IMR-90 (cell line): ENCODE data around the gene ASB4. TPM values are rescaled to one million over a fixed set of nuclear protein-coding genes. Genes with fewer than 3 reads are reported as not detected.

Source experiments
- ATAC-seq: fragments of 200-7000 bp; cut with Tn5 transposase; 2 replicates; pipeline ENCODE4 v1.9.1; 2020; ENCODE audit warnings: low read depth, mild to moderate bottlenecking, moderate library complexity
- BruUV-seq: library from RNA; stranded (reverse); fragments of 400-500 nt; replicated peaks from 2 replicates; lab custom pipeline; 2021; lab: Mats Ljungman, UMichigan
- CTCF ChIA-PET: fragments of 300-600 bp; formaldehyde crosslinking; extraction: SDS; loops from one replicate; lab custom pipeline; 2021; ENCODE audit warnings: antibody characterized with exemption; lab: Yijun Ruan, JAX
- POLR2A ChIA-PET: fragments of 300-600 bp; sonication (Branson Sonifier 250); formaldehyde crosslinking; loops from one replicate; lab custom pipeline; 2022; ENCODE audit warnings: antibody characterized with exemption; ENCODE audit not compliant: unreplicated experiment; lab: Charles Lee
- DNase-seq: peaks from one replicate; pipeline ENCODE4 v3.0.0; 2013
- H2AFZ ChIP-seq: replicated peaks from 2 replicates; pipeline ENCODE3; 2013; ENCODE audit warnings: low read length, mild to moderate bottlenecking; ENCODE audit not compliant: poor library complexity
- H2AK5ac ChIP-seq: 2 replicates; pipeline ENCODE4 v1.6.1; 2013; ENCODE audit warnings: low read depth, low read length, inconsistent platforms
- H2AK9ac ChIP-seq: replicated peaks from 2 replicates; pipeline ENCODE3; 2013; ENCODE audit warnings: mild to moderate bottlenecking, low read depth, low read length, moderate library complexity; ENCODE audit not compliant: poor library complexity
- H2BK120ac ChIP-seq: 2 replicates; pipeline ENCODE4 v1.6.1; 2013; ENCODE audit warnings: low read depth, low read length, inconsistent platforms
- H2BK15ac ChIP-seq: 3 replicates; pipeline ENCODE4 v1.6.1; 2013; ENCODE audit warnings: low read depth, low read length, inconsistent platforms
- H2BK20ac ChIP-seq: 2 replicates; pipeline ENCODE4 v1.6.1; 2013; ENCODE audit warnings: low read depth, mild to moderate bottlenecking, inconsistent platforms, low read length, moderate library complexity
- H2BK5ac ChIP-seq: 2 replicates; pipeline ENCODE4 v1.6.1; 2013; ENCODE audit warnings: mild to moderate bottlenecking, low read depth, low read length, inconsistent platforms; ENCODE audit not compliant: poor library complexity, severe bottlenecking
- H3K14ac ChIP-seq: replicated peaks from 2 replicates; pipeline ENCODE4 v1.6.1; 2013; ENCODE audit warnings: low read depth, low read length, inconsistent platforms
- H3K18ac ChIP-seq: 2 replicates; pipeline ENCODE4 v1.6.1; 2013; ENCODE audit warnings: low read depth, low read length, control low read depth
- H3K23ac ChIP-seq: 2 replicates; pipeline ENCODE4 v1.6.1; 2013; ENCODE audit warnings: low read depth, low read length, inconsistent platforms
- H3K27ac ChIP-seq: 2 replicates; pipeline ENCODE4 v1.5.1; 2013; ENCODE audit warnings: mild to moderate bottlenecking, control low read depth, low read length; ENCODE audit not compliant: insufficient read depth
- H3K27me3 ChIP-seq: 2 replicates; pipeline ENCODE4 v1.6.1; 2013; ENCODE audit warnings: low read length; ENCODE audit not compliant: control insufficient read depth, insufficient read depth
- H3K36me3 ChIP-seq: 2 replicates; pipeline ENCODE4 v1.6.1; 2013; ENCODE audit warnings: low read length, mixed read lengths; ENCODE audit not compliant: control insufficient read depth, insufficient read depth
- H3K4ac ChIP-seq: 2 replicates; pipeline ENCODE4 v1.6.1; 2013; ENCODE audit warnings: low read depth, low read length, inconsistent platforms
- H3K4me1 ChIP-seq: 2 replicates; pipeline ENCODE4 v1.6.1; 2013; ENCODE audit warnings: low read length, mixed read lengths; ENCODE audit not compliant: control insufficient read depth, insufficient read depth
- H3K4me2 ChIP-seq: 2 replicates; pipeline ENCODE4 v1.6.1; 2013; ENCODE audit warnings: low read depth, mild to moderate bottlenecking, control low read depth, low read length, moderate library complexity
- H3K4me3 ChIP-seq: 2 replicates; pipeline ENCODE4 v1.5.1; 2013; ENCODE audit warnings: low read depth, mild to moderate bottlenecking, control low read depth, low read length, moderate library complexity; ENCODE audit not compliant: insufficient read depth
- H3K56ac ChIP-seq: 2 replicates; pipeline ENCODE4 v1.6.1; 2013; ENCODE audit warnings: low read length, inconsistent platforms; ENCODE audit not compliant: insufficient read depth; ENCODE audit errors: extremely low read depth
- H3K79me1 ChIP-seq, 2 experiments: 2 replicates each; pipeline ENCODE4 v1.6.1; 2013; ENCODE audit warnings: low read length in 2 of 2, inconsistent platforms in 1 of 2, low read depth in 1 of 2
- H3K9ac ChIP-seq: 2 replicates; pipeline ENCODE4 v1.6.1; 2013; ENCODE audit warnings: low read depth, low read length, control low read depth
- H3K9me1 ChIP-seq: 2 replicates; pipeline ENCODE4 v1.6.1; 2013; ENCODE audit warnings: low read length, inconsistent platforms; ENCODE audit not compliant: insufficient read depth
- H3K9me3 ChIP-seq: 2 replicates; pipeline ENCODE4 v1.6.1; 2013; ENCODE audit warnings: low read length; ENCODE audit not compliant: control insufficient read depth, insufficient read depth
- H4K20me1 ChIP-seq: 2 replicates; pipeline ENCODE4 v1.6.1; 2013; ENCODE audit warnings: low read length, inconsistent platforms; ENCODE audit not compliant: insufficient read depth
- H4K5ac ChIP-seq: 2 replicates; pipeline ENCODE4 v1.6.1; 2013; ENCODE audit warnings: mild to moderate bottlenecking, low read depth, low read length, control low read depth
- H4K8ac ChIP-seq, 2 experiments: 2 replicates each; pipeline ENCODE4 v1.6.1; 2013; ENCODE audit warnings: low read depth in 2 of 2, low read length in 2 of 2, control low read depth in 1 of 2, inconsistent platforms in 1 of 2
- H4K91ac ChIP-seq: 2 replicates; pipeline ENCODE4 v1.6.1; 2013; ENCODE audit warnings: low read depth, low read length, inconsistent platforms; ENCODE audit not compliant: insufficient read depth
- BHLHE40 ChIP-seq: fragments of 150-350 bp; IDR thresholded peaks from 2 replicates; pipeline ENCODE4 v1.6.1; 2016; ENCODE audit warnings: mild to moderate bottlenecking, low read depth, low read length
- CEBPB ChIP-seq: IDR thresholded peaks from 2 replicates; pipeline ENCODE4 v1.6.1; 2012; ENCODE audit warnings: low read depth, low read length, improper control_type of control experiment
- CHD1 ChIP-seq: IDR thresholded peaks from 2 replicates; pipeline ENCODE4 v1.6.1; 2012; ENCODE audit warnings: low read depth, low read length, improper control_type of control experiment
- CTCF ChIP-seq: conservative IDR thresholded peaks from 2 replicates; pipeline ENCODE4 v1.5.1; 2012; ENCODE audit warnings: mild to moderate bottlenecking, low read depth, low read length, improper control_type of control experiment
- ELK1 ChIP-seq: fragments of 150-350 bp; IDR thresholded peaks from 2 replicates; pipeline ENCODE4 v1.6.1; 2016; ENCODE audit warnings: low read depth, mild to moderate bottlenecking, low read length, moderate library complexity, borderline replicate concordance
- FOS ChIP-seq: fragments of 150-350 bp; IDR thresholded peaks from 2 replicates; pipeline ENCODE4 v1.6.1; 2016; ENCODE audit warnings: low read depth, low read length
- MAFK ChIP-seq: IDR thresholded peaks from 2 replicates; pipeline ENCODE4 v1.6.1; 2012; ENCODE audit warnings: low read depth, low read length, improper control_type of control experiment
- MAZ ChIP-seq: IDR thresholded peaks from 2 replicates; pipeline ENCODE4 v1.6.1; 2012; ENCODE audit warnings: low read depth, mild to moderate bottlenecking, low read length, improper control_type of control experiment, moderate library complexity, borderline replicate concordance
- MXI1 ChIP-seq: IDR thresholded peaks from 2 replicates; pipeline ENCODE4 v1.6.1; 2012; ENCODE audit warnings: low read depth, mild to moderate bottlenecking, low read length, moderate library complexity, borderline replicate concordance
- NFE2L2 ChIP-seq: fragments of 150-350 bp; IDR thresholded peaks from 2 replicates; pipeline ENCODE4 v1.6.1; 2016; ENCODE audit warnings: low read depth, mild to moderate bottlenecking, low read length
- POLR2A ChIP-seq: IDR thresholded peaks from 2 replicates; pipeline ENCODE4 v1.6.1; 2012; ENCODE audit warnings: mild to moderate bottlenecking, low read depth, low read length
- RAD21 ChIP-seq: IDR thresholded peaks from 2 replicates; pipeline ENCODE4 v1.6.1; 2012; ENCODE audit warnings: low read length, improper control_type of control experiment
- RCOR1 ChIP-seq: IDR thresholded peaks from 2 replicates; pipeline ENCODE4 v1.6.1; 2012; ENCODE audit warnings: mild to moderate bottlenecking, low read length, improper control_type of control experiment; ENCODE audit not compliant: insufficient replicate concordance
- RFX5 ChIP-seq: IDR thresholded peaks from 2 replicates; pipeline ENCODE4 v1.8.0; 2012; ENCODE audit warnings: low read depth, mild to moderate bottlenecking, low read length, moderate library complexity
- USF2 ChIP-seq: fragments of 150-350 bp; IDR thresholded peaks from 2 replicates; pipeline ENCODE4 v1.6.1; 2017; ENCODE audit warnings: mild to moderate bottlenecking, antibody characterized with exemption, low read length, low read depth
- WGBS, 2 experiments: methylation state at CpG; one replicate each; pipeline versions ENCODE4 v1.1.5 to v1.1.7; 2013; ENCODE audit warnings: missing lambda C conversion rate in 2 of 2; ENCODE audit not compliant: insufficient read length in 1 of 2; ENCODE audit errors: extremely low coverage in 2 of 2; 5-methylcytosine and 5-hydroxymethylcytosine counted together
- dilution Hi-C: fragments of 300-500 bp; cut with HindIII; formaldehyde crosslinking; loops from one replicate; pipeline ENCODE4 v1.14.3; 2018; ENCODE audit warnings: low sequenced_read_pairs; ENCODE audit not compliant: unreplicated experiment
- in situ Hi-C: fragments of 300-500 bp; cut with MboI; formaldehyde crosslinking; loops from 3 replicates; pipeline ENCODE4 v1.14.3; 2019; ENCODE audit warnings: low sequenced_read_pairs, inconsistent platforms, mixed read lengths
- intact Hi-C: fragments of 100-400 bp; cut with micrococcal nuclease; formaldehyde crosslinking; loops from 2 replicates; pipeline ENCODE4 v1.10.0; 2022
- polyA plus RNA-seq, 3 experiments: library from polyadenylated mRNA; depleted of rRNA; stranded (reverse); fragments of >200 nt; gene quantifications; 2 replicates each; pipeline ENCODE4 v1.2.3, GENCODE V29; 2012; ENCODE audit warnings: low replicate concordance in 1 of 3
- total RNA-seq: library from RNA; depleted of rRNA; stranded (reverse); fragments of >200 nt; gene quantifications from 2 replicates; pipeline ENCODE4 v1.2.3, GENCODE V29; 2012

Gene ASB4
- total and polyA plus RNA-seq, 2 of the 4 experiments (the other 2 are of a cell fraction): not detected

- H4K91ac ChIP-seq: no peak overlapping the region
- no peak overlapping the region for H2AFZ ChIP-seq
- no peaks in the 10 kb centered on the region for H3K79me1 ChIP-seq
- no TSS peak for BruUV-seq
- no peak overlapping the region for H3K4ac ChIP-seq
- no peak overlapping the region for H2BK5ac ChIP-seq
- POLR2A ChIA-PET: no interaction called here
- H3K4me1 ChIP-seq: no peaks in the 10 kb centered on the region
- H3K4me3 ChIP-seq: no peak overlapping the region
- dilution Hi-C loops (no loop called here), in situ Hi-C loops (no loop called here), intact Hi-C loops (no loop called here)
- no peak overlapping the region for H2AK9ac ChIP-seq
- H2BK15ac ChIP-seq: no peak overlapping the region
- no peak overlapping the region for H3K9ac ChIP-seq
- H3K9me1 ChIP-seq: no peaks in the 10 kb centered on the region
- H3K27ac ChIP-seq: no peak overlapping the region
- H3K27me3 ChIP-seq: peaks cover 2% of the 10 kb centered on the region
- CTCF ChIA-PET: interaction anchor here (3.5 kb wide), 1 partner anchor 140 kb away, joined by 25 read pairs; no protein-coding TSS in a partner anchor
- H3K23ac ChIP-seq: no peak overlapping the region
- no peak overlapping the region for H3K14ac ChIP-seq
- H4K20me1 ChIP-seq: no peaks in the 10 kb centered on the region
- no peak overlapping the region for H3K18ac ChIP-seq
- no peak overlapping the region for H3K56ac ChIP-seq
- ATAC-seq (no peak), DNase-seq (no peak)
- H3K36me3 ChIP-seq: no peaks in the 10 kb centered on the region
- no peak overlapping the region for H4K5ac ChIP-seq
- H3K4me2 ChIP-seq: no peak overlapping the region
- no peak overlapping the region for H2BK20ac ChIP-seq
- no peak overlapping the region for H2BK120ac ChIP-seq
- WGBS, 2 experiments: no CpG with 5 or more reads among the region's 6 CpGs
- H3K9me3 ChIP-seq: no peaks in the 10 kb centered on the region
- H2AK5ac ChIP-seq: no peak overlapping the region
- no peak overlapping the region for H4K8ac ChIP-seq
- TF ChIP-seq RAD21: no peak
- no peak for TF ChIP-seq FOS
- TF ChIP-seq MXI1: no peak
- TF ChIP-seq RFX5: no peak
- TF ChIP-seq CEBPB: no peak
- no peak for TF ChIP-seq CTCF
- TF ChIP-seq USF2: no peak
- no peak for TF ChIP-seq POLR2A
- no peak for TF ChIP-seq CHD1
- no peak for TF ChIP-seq ELK1
- TF ChIP-seq MAZ: no peak
- TF ChIP-seq BHLHE40: no peak
- no peak for TF ChIP-seq NFE2L2
- TF ChIP-seq MAFK: no peak
- TF ChIP-seq RCOR1: no peak
Observed at GRCh38 chr7:95547361-95548348, 61.9 kb downstream of the ASB4 start.
